Measurements from ENCODE around the gene LRRC40.
A peak's percentile ranks its signal among the peaks of the same experiment; 100 is the strongest.
"Not testable (repeated sequence)": the region's sequence is repeated elsewhere in the genome, so short reads cannot be mapped to it uniquely, and the experiment has no call there.

Gene LRRC40

DNA sequence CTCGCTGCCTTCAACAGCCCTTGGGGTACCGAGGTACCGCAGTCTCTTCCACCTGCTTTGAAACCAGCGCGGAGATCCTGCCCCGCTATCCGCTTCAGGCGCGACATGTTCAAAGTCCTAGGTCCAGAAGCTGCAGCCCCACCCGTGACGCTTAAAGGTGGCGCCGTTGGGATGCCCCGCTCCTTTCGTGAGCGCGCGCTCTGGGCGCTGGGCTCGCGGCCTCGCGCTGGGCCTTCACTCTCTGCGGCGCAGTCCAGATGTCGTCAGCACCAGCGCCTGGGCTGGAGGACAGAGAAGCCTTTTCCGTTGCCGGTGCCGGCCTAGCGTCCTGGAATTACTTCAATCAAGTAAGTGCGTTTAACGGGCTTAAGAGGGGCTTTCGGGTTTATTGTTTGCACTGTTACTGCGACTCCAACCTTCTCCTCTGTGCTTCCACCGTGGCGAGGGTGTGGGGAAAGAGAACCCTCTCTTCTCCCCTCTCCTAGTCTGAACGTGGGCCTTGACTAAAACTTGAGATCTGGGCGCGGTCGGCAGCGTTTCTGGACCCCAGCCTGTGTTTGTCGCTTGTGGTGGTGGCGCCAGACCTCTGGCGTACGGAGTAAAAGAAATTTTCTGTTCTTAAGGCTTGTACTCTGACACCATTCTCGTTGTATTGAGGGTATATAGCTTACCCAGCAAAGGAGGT, at the start of gene LRRC40:
Gene LRRC40 (minus strand): TSS at position 146 of the 685 bp plus-strand sequence. CDS start 39 bp downstream, at position 107.
- peak; percentile 92 for DNase-seq (ENCODE audit: low read depth)

DNA sequence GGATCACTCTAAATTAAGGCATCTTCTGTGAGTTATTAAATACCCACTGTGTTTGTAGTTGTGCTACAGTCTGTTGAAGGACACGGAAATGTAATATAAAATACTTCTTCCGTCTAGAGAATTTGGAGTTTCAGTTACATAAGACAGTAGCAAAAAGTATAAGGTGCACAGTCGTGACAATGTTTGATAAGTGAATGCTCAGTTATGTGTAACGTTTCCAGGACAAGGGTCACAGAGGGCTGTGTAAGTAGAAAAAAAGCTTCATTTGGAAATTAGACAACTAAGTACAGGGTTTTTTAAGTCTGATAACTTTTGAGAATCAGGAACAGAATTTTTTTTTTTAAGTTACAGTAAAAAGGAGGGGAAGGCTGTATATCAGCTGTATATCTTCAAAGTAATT, 43.4 kb upstream of the LRRC40 start:
- no peak for DNase-seq (ENCODE audit: low read depth)

DNA sequence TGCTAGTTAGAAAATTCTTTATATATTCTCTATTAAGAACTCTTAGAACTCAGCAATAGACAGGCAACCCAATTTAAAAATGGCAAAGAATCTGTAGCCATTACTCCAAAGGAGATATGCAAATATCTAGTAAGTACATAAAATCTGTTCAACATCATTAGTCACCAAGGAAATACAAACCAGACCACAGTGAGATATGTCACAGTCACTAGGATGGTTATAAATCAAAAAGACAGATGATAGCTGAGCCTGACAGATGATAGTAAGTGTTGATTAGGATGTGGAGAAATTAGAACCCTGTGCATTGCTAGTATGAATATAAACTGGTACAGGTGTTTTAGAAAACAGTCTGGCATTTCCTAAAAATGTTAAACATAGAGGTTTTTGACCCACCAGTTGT, 42.4 kb upstream of the LRRC40 start:
- no peak for DNase-seq (ENCODE audit: low read depth)

DNA sequence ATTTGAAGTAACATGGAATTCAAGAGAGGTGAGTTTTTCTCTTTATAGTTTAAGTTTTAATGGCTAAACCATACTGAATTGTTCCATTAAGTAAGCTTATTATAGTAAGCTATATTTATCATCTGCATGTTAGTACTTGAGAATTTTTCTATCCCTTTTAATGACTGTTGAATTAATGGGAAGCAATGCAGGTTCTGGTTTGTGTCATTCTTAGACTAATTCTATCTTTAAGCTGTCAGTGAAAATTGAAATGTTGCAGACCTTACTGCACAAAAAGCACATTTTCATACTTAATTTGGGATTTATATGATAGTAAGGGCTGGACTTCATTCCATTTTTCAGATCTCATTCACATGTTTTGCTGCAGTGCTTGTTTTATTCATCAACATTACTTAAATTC, 41.7 kb upstream of the LRRC40 start:
- DNase-seq (ENCODE audit: low read depth) = no peak

DNA sequence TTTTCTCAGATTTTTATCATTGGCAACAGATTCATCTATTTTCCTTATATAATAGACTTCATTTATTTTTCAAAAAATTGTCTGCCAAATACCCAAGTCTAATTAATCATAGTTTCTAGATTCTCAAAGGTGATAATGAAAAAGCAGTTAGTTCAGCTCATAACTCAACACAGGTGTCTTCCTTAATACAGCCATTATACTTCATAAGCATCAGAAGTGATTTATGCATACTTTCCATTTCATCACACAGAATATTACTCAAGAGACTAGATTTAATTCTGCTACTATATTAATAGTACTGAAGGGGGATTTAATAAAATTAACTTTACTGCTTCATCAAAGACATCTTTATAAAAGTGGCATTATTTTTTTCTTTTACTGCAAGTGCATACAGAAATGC, 34.6 kb upstream of the LRRC40 start:
- DNase-seq (ENCODE audit: low read depth) = no peak

DNA sequence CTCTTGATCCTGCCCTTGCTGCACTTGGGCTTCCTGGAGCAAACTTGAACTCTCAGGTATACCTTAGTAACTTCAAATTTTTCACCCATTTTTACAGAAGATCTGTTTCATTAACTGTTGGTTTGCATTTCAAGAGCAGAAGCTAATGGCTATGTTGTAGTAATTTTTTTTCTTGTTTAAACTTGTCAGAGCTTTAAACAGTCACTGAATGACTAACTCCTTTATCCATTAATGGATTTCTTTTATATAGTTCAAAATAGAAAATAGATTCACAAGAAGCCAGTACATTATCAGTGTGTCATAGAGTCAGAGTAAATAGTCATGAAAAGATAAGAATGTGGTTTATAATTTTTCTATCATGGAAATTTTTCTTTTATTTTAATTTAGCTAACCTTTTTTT, 29.4 kb upstream of the LRRC40 start:
- DNase-seq (ENCODE audit: low read depth) = no peak

DNA sequence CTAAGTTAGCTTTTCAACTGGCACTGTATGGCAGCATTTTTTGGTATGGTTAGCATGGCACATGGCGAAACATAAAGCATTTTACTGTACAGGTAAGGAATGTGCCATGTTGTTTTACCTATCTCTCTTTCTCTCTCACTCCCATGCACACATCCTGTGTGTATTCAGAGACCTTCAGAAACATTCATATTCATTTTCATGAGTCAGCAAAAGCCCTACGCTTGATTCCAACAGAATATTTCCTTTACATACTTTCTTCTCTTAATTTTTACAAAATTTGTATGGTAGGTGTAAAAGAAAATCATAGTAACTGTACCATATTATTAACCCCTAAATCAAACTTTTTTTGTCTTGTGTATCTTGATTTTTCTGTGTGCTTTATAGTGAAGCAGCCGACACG, 26.1 kb upstream of the LRRC40 start:
- DNase-seq (ENCODE audit: low read depth) = no peak

DNA sequence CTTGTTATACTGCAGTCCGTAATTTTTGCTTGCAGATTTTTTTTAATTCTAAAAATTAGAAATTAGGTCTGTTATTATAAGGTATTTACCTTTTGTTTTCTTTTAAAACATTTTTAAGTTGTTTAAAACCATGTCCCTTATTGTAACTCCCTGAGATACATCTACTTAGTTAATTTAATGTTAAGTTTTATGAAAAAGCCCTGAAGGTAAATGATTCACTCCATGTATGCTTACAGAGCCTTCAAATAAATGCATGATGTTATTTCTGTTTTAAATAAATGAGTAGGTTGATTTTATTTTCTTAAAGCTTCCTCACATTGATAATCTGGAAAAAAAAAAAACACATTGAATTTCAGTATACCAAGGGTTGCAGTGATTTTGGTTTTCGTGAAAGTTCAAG, 23.3 kb upstream of the LRRC40 start:
- no peak for DNase-seq (ENCODE audit: low read depth)

DNA sequence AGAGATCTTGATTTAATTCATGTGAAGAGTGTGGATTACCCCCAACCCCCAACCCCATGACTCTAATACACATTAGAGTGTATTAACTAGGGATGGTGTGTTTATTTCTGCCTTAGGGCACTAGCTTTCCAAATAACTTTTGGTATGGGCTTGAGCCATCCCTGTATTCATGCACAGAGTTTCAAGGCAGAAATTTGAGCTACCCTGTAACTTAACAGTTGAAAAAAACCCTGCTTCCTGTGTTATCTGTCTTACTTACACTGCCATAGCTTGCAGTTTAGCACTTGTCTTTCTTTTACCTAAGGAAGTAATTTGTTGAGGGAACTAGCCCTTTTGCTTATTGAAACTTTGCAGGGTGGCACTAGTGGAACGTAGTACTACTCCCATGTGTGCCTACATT, 22.1 kb upstream of the LRRC40 start:
- no peak for DNase-seq (ENCODE audit: low read depth)

DNA sequence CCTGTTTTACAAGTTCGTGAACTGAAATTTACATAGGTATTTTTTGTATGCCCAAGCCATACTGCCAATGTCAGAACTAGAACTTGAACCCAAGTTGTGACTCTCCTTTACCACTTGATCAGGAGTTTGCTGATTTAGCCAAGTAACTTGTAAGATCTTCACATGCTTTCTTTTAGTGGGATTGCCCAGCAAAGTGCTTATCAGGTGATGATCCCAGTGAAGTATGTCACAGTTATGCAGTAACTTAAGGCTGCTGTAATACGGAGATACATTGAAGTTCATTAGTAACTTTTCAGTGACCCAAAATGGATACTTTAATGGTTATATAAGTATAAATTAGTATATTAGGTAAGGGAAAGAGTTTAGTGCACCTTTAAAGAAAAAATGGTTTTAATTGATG, 19.6 kb upstream of the LRRC40 start:
- DNase-seq (ENCODE audit: low read depth) = no peak

DNA sequence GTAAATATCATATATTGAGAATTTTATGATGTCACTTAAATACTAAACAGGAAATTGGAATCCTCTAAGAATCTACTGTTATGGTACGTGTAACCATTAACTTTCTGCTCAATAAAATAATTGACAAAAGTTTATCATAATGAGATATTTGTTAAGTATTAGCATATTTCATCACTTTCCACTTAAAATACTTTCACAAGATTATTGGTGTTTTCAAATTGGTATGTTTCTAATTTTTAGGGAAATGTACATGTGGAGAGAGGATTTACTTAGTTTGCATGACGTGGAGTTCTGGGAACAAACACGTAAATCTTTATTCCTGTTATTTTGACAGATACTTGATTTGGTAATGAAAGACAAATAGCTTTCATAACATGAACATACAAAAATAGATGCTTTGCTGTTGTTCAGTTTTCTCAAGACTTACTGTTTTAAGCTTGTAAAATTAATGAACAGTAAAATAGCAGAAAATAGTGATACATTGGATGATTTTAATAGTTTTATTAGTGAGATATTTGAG, 17.4 kb upstream of the LRRC40 start:
- DNase-seq (ENCODE audit: low read depth) = no peak

DNA sequence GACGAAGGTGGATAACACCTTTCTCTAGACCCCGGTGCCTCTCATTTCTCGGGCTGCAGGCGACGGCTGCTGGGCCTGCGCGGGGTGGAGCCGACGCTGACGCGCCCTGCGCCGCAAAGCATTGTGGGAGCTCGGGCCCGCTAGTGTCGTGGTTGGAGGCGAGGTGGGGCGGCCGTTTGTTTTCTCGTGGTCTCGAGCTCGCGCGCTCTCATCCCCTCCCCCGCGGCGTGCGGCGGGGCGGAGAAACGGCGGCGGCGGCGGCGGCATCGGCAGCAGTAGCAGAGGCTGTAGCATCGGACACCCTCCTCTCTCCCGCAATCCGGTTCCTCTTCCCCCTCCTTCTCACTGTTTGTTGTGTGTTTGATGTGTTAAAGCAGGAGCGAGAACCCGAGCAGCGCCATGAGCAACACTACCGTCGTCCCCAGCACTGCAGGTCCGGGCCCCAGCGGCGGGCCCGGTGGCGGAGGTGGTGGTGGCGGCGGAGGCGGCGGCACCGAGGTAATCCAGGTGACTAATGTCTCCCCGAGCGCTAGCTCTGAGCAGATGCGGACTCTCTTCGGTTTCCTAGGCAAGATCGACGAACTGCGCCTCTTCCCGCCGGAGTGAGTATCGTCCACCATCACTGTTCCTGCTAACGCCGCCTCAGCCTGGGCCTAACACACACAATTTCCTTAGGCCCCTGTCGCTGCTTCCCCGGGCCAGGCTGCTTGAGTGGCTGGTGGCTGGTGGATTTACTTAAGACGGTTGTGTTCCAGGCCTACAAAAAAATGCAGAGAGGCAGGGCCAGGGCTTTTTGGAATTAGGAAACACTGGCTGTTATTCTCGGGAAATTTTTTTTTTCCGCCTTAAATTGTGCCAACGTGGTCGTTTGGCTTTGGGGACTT, 16.1 kb upstream of the LRRC40 start, which contains the start of gene SRSF11:
Gene SRSF11 (plus strand): TSS at position 143 of the 884 bp plus-strand sequence. CDS start 257 bp downstream, at position 400.
- DNase-seq (ENCODE audit: low read depth) = peak; percentile 96

DNA sequence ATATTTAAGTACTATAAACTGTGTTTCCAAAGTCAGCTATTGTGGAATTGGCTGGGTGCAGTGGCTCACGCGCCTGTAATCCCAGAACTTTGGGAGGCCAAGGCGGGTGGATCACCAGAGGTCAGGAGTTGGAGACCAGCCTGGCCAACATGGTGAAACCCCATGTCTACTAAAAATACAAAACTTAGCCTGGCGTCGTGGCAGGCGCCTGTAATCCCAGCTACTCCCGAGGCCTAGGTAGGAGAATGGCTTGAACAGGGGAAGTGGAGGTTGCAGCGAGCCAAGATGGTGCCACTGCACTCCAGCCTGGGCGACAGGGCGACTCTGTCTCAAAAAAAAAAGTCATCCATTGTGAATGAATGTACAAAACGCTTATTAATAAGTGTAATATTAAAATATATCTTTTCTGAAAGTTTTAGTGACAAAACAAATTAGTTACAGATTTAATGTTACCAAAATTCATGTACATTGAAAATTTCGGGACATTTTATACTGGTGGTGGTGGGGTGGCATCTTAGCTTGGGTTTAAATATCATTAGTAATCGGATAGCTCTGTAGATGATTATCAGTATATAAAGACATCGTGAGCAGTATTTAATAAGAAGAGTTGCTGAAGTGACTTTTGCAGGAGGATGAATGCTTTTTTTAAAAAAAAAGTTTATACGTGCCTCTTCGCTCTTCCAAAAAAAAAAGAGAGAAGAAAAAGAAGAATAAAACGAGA, 15.3 kb upstream of the LRRC40 start:
- DNase-seq (ENCODE audit: low read depth) = no peak

DNA sequence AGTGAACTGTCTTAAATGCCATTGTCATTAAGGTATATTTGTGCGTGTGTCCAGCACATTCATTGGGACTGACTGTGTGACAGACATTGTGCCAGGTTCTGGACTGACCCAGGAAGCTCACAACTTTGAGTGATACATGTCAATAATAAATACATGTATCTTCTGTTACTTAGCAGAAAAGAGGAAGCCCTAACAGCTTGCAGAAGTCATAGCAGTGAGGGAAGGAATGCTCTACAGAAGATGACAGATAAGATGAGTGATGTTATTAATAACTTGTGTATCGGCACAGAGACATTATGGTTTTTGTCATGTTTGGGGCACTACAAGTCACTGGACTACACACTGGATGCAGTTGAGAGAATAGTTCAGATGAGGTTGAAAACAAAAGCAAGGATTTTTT, 14.6 kb upstream of the LRRC40 start:
- no peak for DNase-seq (ENCODE audit: low read depth)

DNA sequence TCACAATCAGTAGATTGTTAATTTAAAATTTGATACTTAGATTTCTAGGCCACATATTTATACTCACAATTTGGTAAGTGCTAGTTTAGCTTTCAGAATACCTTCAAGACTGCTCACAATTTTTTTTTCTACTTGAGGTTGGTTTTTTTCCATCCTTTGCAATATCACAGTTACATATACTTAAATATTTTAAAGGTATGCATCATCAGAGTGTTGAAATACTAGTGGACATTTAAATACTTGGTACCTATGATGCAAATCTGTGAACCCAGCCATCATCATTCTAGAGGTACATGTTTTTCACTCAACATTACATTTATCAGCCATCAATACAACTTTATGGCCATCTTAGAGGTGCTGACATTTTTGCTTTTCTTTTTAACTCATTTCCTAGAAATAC, 6.2 kb upstream of the LRRC40 start:
- DNase-seq (ENCODE audit: low read depth) = no peak

DNA sequence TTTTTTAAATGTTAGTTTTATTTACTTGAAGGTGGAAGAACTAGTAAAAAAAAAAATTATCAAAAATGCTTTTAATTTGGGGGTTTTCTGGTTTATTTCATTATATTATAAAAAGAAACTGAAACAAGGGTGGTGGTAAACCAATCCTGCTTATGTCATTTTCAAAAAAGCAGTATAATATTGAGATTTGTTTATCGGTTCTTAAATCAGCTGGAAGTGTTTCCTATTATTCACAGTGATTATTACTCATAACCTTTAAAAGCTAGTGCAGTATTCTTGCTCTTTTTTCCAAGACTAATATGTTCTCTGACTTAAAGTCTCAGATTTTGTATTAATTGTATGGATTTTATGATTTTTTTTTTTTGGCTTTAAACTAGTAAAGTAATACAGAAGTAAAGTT, 5.4 kb upstream of the LRRC40 start:
- DNase-seq (ENCODE audit: low read depth) = no peak

DNA sequence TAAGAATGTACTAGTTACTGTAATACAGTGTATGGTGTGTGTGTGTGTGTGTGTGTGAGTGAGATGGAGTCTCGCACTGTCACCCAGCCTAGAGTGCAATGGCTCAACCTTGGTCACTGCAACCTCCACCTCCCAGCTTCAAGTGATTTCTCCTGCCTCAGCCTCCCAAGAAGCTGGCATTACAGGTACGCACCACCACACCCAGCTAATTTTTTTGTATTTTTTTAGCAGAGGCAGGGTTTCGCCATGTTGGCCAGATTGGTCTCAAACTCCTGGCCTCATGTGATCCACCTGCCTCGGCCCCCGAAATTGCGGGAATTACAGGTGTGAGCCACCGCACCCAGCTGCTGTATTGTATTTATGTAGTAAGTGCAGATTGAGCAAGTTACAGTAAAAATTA, 2.9 kb upstream of the LRRC40 start:
- DNase-seq (ENCODE audit: low read depth) = no peak

DNA sequence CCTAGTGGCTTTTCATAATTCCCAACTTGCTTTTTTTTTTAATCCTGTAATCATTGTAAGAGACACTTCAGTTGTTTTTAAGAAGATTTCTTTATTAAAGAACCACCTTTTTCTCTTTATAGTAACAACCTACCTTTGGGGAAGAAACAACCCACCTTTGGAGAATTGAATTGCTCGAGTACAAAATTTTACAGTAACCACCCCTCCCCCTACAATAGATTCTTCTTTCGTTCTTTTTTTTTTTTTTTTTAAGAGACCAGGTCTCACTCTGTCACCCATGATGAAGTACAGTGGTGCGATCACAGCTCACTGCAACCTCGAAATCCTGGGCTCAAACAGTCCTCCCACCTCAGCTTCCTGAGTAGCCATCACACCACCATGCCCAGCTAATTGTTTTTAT, 2.1 kb upstream of the LRRC40 start:
- DNase-seq (ENCODE audit: low read depth) = no peak

DNA sequence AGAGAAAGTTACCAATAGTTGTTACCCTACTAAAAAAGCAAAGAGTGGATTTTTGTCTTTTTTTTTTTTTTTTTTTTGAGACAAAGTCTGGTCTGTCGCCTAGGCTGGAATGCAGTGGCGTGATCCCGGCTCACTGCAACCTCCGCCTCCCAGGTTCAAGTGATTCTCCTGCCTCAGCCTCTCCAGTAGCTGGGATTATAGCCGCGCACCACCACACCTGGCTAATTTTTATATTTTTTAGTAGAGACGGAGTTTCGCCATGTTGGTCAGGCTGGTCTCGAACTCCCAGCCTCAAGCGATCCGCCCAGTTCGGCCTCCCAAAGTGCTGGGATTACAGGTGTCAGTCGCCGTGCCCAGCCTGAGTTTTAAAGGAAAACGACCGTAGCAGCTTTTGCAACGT, 1.5 kb upstream of the LRRC40 start:
- DNase-seq (ENCODE audit: low read depth) = not testable (repeated sequence)

DNA sequence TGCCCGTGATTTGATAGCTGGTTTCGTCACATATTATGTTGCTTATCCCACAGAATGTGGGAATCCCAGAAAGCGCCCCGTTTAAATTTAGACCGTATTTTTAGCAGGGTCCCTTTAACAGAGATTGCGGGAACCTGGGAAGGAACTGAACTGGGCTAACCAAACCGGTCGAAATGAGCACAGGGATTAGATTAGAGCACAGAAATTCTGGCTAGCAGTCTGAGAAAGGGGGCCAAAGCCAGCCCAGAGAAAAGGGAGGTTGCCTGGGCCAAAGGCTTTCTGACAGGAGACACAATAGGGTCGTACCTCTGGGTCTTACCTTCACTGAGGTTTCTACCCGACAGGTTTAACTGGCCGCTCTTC, 327 bp downstream of the LRRC40 start:
- no peak for DNase-seq (ENCODE audit: low read depth)

DNA sequence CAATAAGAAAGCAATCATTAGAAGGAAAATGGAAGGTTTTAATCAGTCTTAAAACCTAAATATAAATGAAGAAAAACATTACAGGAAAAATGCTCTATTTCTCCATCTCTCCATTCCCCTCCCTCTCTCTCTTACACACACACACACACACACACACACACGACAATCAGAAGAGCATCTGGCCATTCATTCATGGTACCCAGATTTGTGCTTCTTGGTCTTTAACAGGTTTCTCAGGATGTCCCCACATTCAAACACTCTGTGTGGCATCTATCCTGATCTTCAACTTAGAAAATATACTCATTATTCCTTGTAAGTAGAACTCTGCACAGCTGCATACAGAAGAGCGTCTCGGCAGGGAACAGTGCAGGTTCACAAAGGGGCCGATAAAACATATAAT, 779 bp downstream of the LRRC40 start:
- no peak for DNase-seq (ENCODE audit: low read depth)

DNA sequence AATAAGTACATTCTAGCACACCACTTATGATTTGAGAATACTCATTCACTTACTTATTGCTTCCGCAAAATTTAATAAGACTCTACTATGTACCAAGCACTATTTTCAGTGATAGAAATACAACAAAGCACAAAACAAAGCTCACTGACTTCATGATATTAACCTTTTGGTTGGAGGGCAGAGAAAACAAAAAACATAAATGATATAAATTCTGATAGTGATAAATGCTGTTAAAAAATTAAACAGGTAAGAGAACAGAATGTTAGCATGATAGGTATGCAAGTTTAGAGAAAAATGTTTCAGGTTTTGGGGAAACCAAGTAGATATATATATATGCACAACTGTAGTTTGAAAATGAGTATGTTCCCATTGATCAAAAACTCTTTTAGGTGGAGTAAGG, 1.2 kb downstream of the LRRC40 start:
- no peak for DNase-seq (ENCODE audit: low read depth)

Measured in activated T-helper 1 cell treated with Interleukin-2 at 50 U/mL for 16 hours (primary cell).